ENCODE results near the gene CNP. TPM values are rescaled to one million over a fixed set of nuclear protein-coding genes. Genes with fewer than 3 reads are reported as not detected.

Gene CNP
- total RNA-seq, 2 donors from 2014 or later, result 64.3 to 79.6 TPM

- TF ChIP-seq CTCF (conservative IDR thresholded peaks at IDR 0.05), result no peak
- Histone ChIP-seq H3K9ac (ENCODE audit: extremely low read depth, low read length, poor library complexity, severe bottlenecking) (no peak overlapping the region), H3K4me1 (ENCODE audit: control insufficient read depth, insufficient read depth, low read length) (peaks cover 10% of the 10 kb centered on the region), H3K36me3 (ENCODE audit: control insufficient read depth, insufficient read depth, low read length) (no peaks in the 10 kb centered on the region), H3K27ac (ENCODE audit: low read depth, low read length) (no peak overlapping the region), H3K27me3 (ENCODE audit: control insufficient read depth, insufficient read depth, low read length, poor library complexity, severe bottlenecking) (no peaks in the 10 kb centered on the region), H3K4me3 (ENCODE audit: low read length) (no peak overlapping the region), H3K9me3 (ENCODE audit: control insufficient read depth, low read length) (no peaks in the 10 kb centered on the region)
- no peak overlapping the region for H3K4me3 Mint-ChIP-seq
- no peak overlapping the region for H3K27ac Mint-ChIP-seq
- no peaks in the 10 kb centered on the region for H3K27me3 Mint-ChIP-seq (ENCODE audit: insufficient read depth)
- H3K4me1 Mint-ChIP-seq, result peaks cover 26% of the 10 kb centered on the region
- peaks cover 8% of the 10 kb centered on the region for H3K36me3 Mint-ChIP-seq (ENCODE audit: low read depth)
- WGBS, 2 experiments (ENCODE audit: insufficient coverage in 1 of 2, insufficient read length in 1 of 2), result 96 to 100% methylated on average over 3 to 6 of the region's 6 CpGs
- no peaks in the 10 kb centered on the region for H3K9me3 Mint-ChIP-seq
- no peak for DNase-seq
Measured at GRCh38 chr17:41956522-41956921, 10.1 kb upstream of the CNP start.

GRCh38 chr17:41957031-41957868 lies 9.3 kb upstream of the CNP start:
- H3K27me3 Mint-ChIP-seq (ENCODE audit: insufficient read depth), result no peaks in the 10 kb centered on the region
- no peak for TF ChIP-seq CTCF (conservative IDR thresholded peaks at IDR 0.05)
- Histone ChIP-seq H3K9ac (ENCODE audit: extremely low read depth, low read length, poor library complexity, severe bottlenecking) (no peak overlapping the region), H3K4me3 (ENCODE audit: low read length) (no peak overlapping the region), H3K27me3 (ENCODE audit: control insufficient read depth, insufficient read depth, low read length, poor library complexity, severe bottlenecking) (no peaks in the 10 kb centered on the region), H3K4me1 (ENCODE audit: control insufficient read depth, insufficient read depth, low read length) (peaks cover 10% of the 10 kb centered on the region), H3K9me3 (ENCODE audit: control insufficient read depth, low read length) (no peaks in the 10 kb centered on the region), H3K27ac (ENCODE audit: low read depth, low read length) (no peak overlapping the region), H3K36me3 (ENCODE audit: control insufficient read depth, insufficient read depth, low read length) (no peaks in the 10 kb centered on the region)
- H3K4me3 Mint-ChIP-seq, result no peak overlapping the region
- H3K36me3 Mint-ChIP-seq (ENCODE audit: low read depth), result peaks cover 8% of the 10 kb centered on the region
- no peaks in the 10 kb centered on the region for H3K9me3 Mint-ChIP-seq
- DNase-seq, result peak; percentile 77
- 74 to 77% methylated on average over 8 to 11 of the region's 11 CpGs for WGBS, 2 experiments (ENCODE audit: insufficient coverage in 1 of 2, insufficient read length in 1 of 2)
- peak overlapping the region; percentile 60 for H3K27ac Mint-ChIP-seq
- H3K4me1 Mint-ChIP-seq, result peaks cover 26% of the 10 kb centered on the region

GRCh38 chr17:41957869-41958439 lies 8.6 kb upstream of the CNP start:
- Mint-ChIP-seq H3K4me3 (no peak overlapping the region), H3K9me3 (no peaks in the 10 kb centered on the region), H3K36me3 (ENCODE audit: low read depth) (peaks cover 8% of the 10 kb centered on the region), H3K27ac (no peak overlapping the region), H3K4me1 (peaks cover 26% of the 10 kb centered on the region), H3K27me3 (ENCODE audit: insufficient read depth) (peaks cover 1% of the 10 kb centered on the region)
- Histone ChIP-seq H3K9me3 (ENCODE audit: control insufficient read depth, low read length) (no peaks in the 10 kb centered on the region), H3K4me1 (ENCODE audit: control insufficient read depth, insufficient read depth, low read length) (peaks cover 10% of the 10 kb centered on the region), H3K27me3 (ENCODE audit: control insufficient read depth, insufficient read depth, low read length, poor library complexity, severe bottlenecking) (no peaks in the 10 kb centered on the region), H3K36me3 (ENCODE audit: control insufficient read depth, insufficient read depth, low read length) (no peaks in the 10 kb centered on the region), H3K4me3 (ENCODE audit: low read length) (no peak overlapping the region), H3K27ac (ENCODE audit: low read depth, low read length) (no peak overlapping the region), H3K9ac (ENCODE audit: extremely low read depth, low read length, poor library complexity, severe bottlenecking) (no peak overlapping the region)
- 91 to 100% methylated on average over 5 to 6 of the region's 6 CpGs for WGBS, 2 experiments (ENCODE audit: insufficient coverage in 1 of 2, insufficient read length in 1 of 2)
- TF ChIP-seq CTCF (conservative IDR thresholded peaks at IDR 0.05), result no peak
- DNase-seq, result no peak

Data from endodermal cell (in vitro differentiated cells).